H1 (cell line): ENCODE measurements around the gene PINK1. TPM values are rescaled to one million over a fixed set of nuclear protein-coding genes. Genes with fewer than 3 reads are reported as not detected.

Experiments used
- ATF3 ChIP-seq: IDR thresholded peaks from 2 replicates; pipeline ENCODE4 v1.6.1; 2011; ENCODE audit warnings: low read depth, mild to moderate bottlenecking, low read length; ENCODE audit not compliant: insufficient read depth
- CBX8 ChIP-seq: fragments of 300-800, 300-1000 bp; sonication (generic); IDR thresholded peaks from 2 replicates; pipeline ENCODE4 v1.7.1; 2016; ENCODE audit warnings: low read depth, low read length, borderline replicate concordance
- CEBPB ChIP-seq: IDR thresholded peaks from 2 replicates; pipeline ENCODE4 v1.6.1; 2012; ENCODE audit warnings: low read depth, low read length
- CHD7 ChIP-seq: fragments of 300-600 bp; sonication (generic); IDR thresholded peaks from 2 replicates; pipeline ENCODE4 v1.7.1; 2012; ENCODE audit warnings: low read length, moderate library complexity, mild to moderate bottlenecking, inconsistent platforms; ENCODE audit not compliant: insufficient replicate concordance
- EZH2 ChIP-seq: fragments of 200-600 bp; sonication (generic); IDR thresholded peaks from 2 replicates; pipeline ENCODE4 v1.7.1; 2012; ENCODE audit warnings: low read depth, mild to moderate bottlenecking, moderate library complexity, low read length, inconsistent platforms; ENCODE audit not compliant: severe bottlenecking
- FOSL1 ChIP-seq: IDR thresholded peaks from 2 replicates; pipeline ENCODE4 v1.6.1; 2011; ENCODE audit warnings: mild to moderate bottlenecking, low read depth, low read length, moderate library complexity; ENCODE audit not compliant: insufficient read depth
- HDAC2 ChIP-seq, 2 experiments: fragments of 300-600 bp in 1 of 2; sonication (generic) in 1 of 2; IDR thresholded peaks; 2 replicates each; pipeline ENCODE4 v1.6.1; 2011 to 2012; ENCODE audit warnings: low read depth in 2 of 2, low read length in 2 of 2, mild to moderate bottlenecking in 2 of 2, moderate library complexity in 2 of 2, borderline replicate concordance in 1 of 2, inconsistent platforms in 1 of 2
- KDM4A ChIP-seq: IDR thresholded peaks from one replicate; pipeline ENCODE4 v1.7.1; 2012; ENCODE audit warnings: low read depth, mild to moderate bottlenecking, moderate library complexity, low read length, inconsistent platforms; ENCODE audit not compliant: severe bottlenecking
- SIN3A ChIP-seq, 2 experiments: IDR thresholded peaks in 1 of 2; conservative IDR thresholded peaks in 1 of 2; 2 replicates each; pipeline ENCODE4 v1.6.1; 2011 to 2012; ENCODE audit warnings: low read length in 2 of 2, improper control_type of control experiment in 1 of 2, low read depth in 1 of 2, mild to moderate bottlenecking in 1 of 2
- SIX5 ChIP-seq: IDR thresholded peaks from 2 replicates; pipeline ENCODE4 v1.6.1; 2011; ENCODE audit warnings: mild to moderate bottlenecking, low read depth, low read length
- polyA plus RNA-seq, 7 experiments: library from polyadenylated mRNA; depleted of rRNA in 3 of 7; stranded (reverse) in 5 of 7; unstranded in 2 of 7; fragments of >200 nt in 5 of 7; fragments of 200-250 nt in 2 of 7; gene quantifications; 1 replicate in 5 of 7; 2 replicates in 1 of 7; 4 replicates in 1 of 7; pipeline versions ENCODE4 v1.2.1 to v1.2.3, GENCODE V29; 2011 to 2013; ENCODE audit warnings: missing spikeins in 2 of 7, mixed read lengths in 2 of 7
- total RNA-seq: library from RNA; stranded (reverse); fragmentation: NEBNext Ultra II Directional; extraction: Animal tissue kit (Norgen Biotek cat#: 25700); gene quantifications from 2 replicates; pipeline ENCODE4 v1.2.1, GENCODE V29; 2021

PINK1 gene
- total and polyA plus RNA-seq, 2 of the 8 experiments (the other 6 are each of a cell fraction or from before 2014, with no cell fraction given), result 16.1 to 19.3 TPM

- no peak for TF ChIP-seq CHD7
- TF ChIP-seq ATF3, result no peak
- no peak for TF ChIP-seq SIN3A (conservative IDR thresholded peaks at IDR 0.05 in 1 of 2, IDR thresholded peaks at IDR 0.05 in 1 of 2; ENCODE audit: low read depth in 1 of 2, low read length in 2 of 2)
- TF ChIP-seq SIX5, result no peak
- no peak for TF ChIP-seq FOSL1
- no peak for TF ChIP-seq CBX8
- no peak for TF ChIP-seq KDM4A
- TF ChIP-seq CEBPB, result no peak
- no peak for TF ChIP-seq EZH2
- TF ChIP-seq HDAC2 (IDR thresholded peaks at IDR 0.05; ENCODE audit: borderline replicate concordance in 1 of 2, low read depth in 2 of 2, low read length in 2 of 2), result no peak
Measured at GRCh38 chr1:20665726-20666125, 32.5 kb downstream of the PINK1 start (continued).
